Mucosa of stomach (tissue), 1 donor: ENCODE results near the gene RAB19.

Experiments used
- H3K27me3 ChIP-seq: one replicate; pipeline ENCODE4 v1.7.0; 2013; ENCODE audit warnings: mild to moderate bottlenecking, low read length; ENCODE audit not compliant: control insufficient read depth, insufficient read depth
- H3K36me3 ChIP-seq: one replicate; pipeline ENCODE4 v1.7.0; 2013; ENCODE audit warnings: low read length; ENCODE audit not compliant: control insufficient read depth, insufficient read depth
- H3K4me1 ChIP-seq: one replicate; pipeline ENCODE4 v1.7.0; 2013; ENCODE audit warnings: mild to moderate bottlenecking, low read length; ENCODE audit not compliant: control insufficient read depth, insufficient read depth
- H3K4me3 ChIP-seq: one replicate; pipeline ENCODE4 v1.7.0; 2013; ENCODE audit warnings: low read length
- H3K9ac ChIP-seq: one replicate; pipeline ENCODE4 v1.7.0; 2013; ENCODE audit warnings: mild to moderate bottlenecking, low read length, moderate library complexity
- H3K9me3 ChIP-seq: one replicate; pipeline ENCODE4 v1.7.0; 2013; ENCODE audit warnings: mild to moderate bottlenecking, low read length, moderate library complexity; ENCODE audit not compliant: control insufficient read depth
- donor health status: Pancreatic carcinoma.

The RAB19 gene, protein sequence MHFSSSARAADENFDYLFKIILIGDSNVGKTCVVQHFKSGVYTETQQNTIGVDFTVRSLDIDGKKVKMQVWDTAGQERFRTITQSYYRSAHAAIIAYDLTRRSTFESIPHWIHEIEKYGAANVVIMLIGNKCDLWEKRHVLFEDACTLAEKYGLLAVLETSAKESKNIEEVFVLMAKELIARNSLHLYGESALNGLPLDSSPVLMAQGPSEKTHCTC

DNA sequence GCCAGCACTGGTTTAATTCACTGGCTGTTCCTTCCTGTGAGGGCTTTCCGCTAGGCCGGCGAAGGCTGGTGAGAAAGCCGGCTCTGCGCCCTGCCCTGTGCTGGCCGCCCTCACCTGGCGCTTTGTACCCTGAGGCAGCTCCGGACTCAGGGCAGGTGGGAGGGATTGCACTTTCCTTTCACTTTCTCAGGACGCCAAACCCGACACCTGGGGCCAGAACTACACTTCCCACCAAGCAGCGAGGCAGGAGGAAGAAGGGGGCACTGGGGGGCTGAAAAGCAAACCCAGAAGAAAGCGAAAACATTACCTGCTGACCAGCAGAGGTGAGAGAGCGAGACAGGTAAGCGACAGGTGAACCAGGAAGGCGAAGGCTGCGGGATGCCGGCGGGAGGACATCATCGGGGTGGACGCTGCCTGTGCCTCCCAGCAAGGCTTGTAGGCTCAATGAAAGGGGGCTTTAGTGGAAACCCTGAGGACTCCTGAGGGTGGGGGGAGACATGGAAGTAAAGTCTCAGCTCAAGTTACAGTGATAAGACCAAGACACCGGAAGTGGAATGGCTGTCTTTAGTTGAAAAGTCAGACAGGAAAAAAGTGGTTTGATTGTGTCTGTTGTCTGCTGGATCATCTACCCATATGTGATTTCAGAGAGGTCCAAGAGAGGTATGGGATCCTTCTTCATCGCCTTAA, at the start of gene RAB19:
RAB19 (plus strand) TSS at position 181 of the 687 bp plus-strand sequence. CDS start 3,589 bp downstream, outside the sequence.
- Histone ChIP-seq H3K9ac (peak within 1 kb of the TSS; percentile 72), H3K4me1 (peaks cover 7% of the 10 kb centered on the region), H3K9me3 (no peaks in the 10 kb centered on the region), H3K4me3 (peak within 1 kb of the TSS; percentile 63), H3K27me3 (no peaks in the 10 kb centered on the region), H3K36me3 (no peaks in the 10 kb centered on the region)

DNA sequence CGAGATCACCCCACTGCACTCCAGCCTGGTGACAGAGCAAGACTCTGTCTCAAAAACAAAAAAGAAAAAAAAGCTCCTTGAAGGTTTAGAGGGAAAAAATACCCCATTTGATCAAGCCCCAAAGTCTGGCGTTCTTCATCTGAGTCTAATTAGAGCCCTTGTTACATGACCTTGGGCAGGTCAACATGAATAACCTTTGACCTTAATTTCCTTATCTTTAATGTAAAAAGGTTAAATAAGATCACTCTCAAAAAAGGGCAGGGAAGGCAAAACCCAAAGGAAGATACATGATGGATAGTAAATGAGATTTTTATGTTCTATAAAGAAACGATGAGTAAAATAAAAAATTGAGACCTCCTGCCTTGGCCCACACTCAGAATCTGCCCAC, 45.8 kb upstream of the RAB19 start:
- Histone ChIP-seq H3K9me3 (no peaks in the 10 kb centered on the region), H3K36me3 (no peaks in the 10 kb centered on the region), H3K4me1 (no peaks in the 10 kb centered on the region), H3K9ac (no peak overlapping the region), H3K27me3 (no peaks in the 10 kb centered on the region), H3K4me3 (no peak overlapping the region)

DNA sequence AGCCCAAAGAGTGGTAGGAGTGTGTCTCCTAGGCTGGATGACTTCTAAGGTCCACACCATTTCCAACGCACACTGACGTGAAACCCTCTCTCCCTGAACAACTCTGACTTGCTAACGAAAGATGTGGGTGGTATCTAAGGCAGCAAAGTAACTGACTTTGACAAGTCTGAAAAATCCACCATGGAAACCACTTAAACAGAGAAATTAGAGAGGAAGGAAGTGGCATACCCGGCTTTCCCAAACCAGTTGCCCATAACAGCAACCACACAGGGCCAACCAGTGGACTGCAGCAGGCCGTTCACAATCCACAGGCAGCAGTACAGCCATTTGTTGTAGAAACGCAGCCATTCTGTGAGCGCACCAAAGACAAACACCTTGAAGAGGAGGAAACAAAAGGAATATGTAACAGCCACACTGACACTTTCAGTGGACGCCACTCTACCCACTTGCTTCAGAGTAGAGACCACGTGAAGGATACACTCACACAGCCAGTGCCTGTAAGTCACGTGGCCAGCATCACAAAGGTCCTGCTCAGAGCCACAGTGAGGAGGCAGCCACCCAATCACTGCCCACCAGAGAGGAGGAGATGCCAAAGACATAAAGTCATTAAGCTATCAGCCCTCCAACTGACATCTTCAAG, 45.3 kb upstream of the RAB19 start:
- Histone ChIP-seq H3K36me3 (no peaks in the 10 kb centered on the region), H3K4me1 (no peaks in the 10 kb centered on the region), H3K9ac (no peak overlapping the region), H3K9me3 (no peaks in the 10 kb centered on the region), H3K4me3 (no peak overlapping the region), H3K27me3 (no peaks in the 10 kb centered on the region)

DNA sequence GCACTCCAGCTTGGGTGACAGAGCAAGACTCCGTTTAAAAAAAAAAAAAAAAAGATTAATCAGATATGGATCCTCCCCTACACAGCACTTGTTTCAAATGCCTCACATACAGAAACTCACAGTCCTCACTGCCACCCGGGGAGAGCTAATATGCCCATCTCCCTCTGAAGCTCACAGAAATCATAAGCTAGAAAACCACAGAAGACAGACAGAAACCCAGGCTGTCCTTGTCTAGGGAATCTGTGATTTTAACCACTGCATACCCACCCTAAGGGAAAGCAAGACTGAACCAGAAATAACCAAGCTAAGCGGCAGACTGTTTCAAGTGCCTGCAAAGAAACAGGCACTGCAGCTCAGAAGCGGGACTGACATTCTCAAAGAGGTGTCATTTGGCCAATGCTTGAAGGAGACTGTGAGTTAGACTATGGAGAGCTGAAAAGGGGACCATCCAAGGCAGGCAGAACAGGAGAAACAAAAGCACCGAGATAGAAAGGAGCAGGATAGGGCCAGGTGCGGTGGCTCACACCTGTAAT, 43.1 kb upstream of the RAB19 start:
- Histone ChIP-seq H3K4me1 (no peaks in the 10 kb centered on the region), H3K9ac (no peak overlapping the region), H3K4me3 (no peak overlapping the region), H3K36me3 (no peaks in the 10 kb centered on the region), H3K9me3 (no peaks in the 10 kb centered on the region), H3K27me3 (no peaks in the 10 kb centered on the region)

DNA sequence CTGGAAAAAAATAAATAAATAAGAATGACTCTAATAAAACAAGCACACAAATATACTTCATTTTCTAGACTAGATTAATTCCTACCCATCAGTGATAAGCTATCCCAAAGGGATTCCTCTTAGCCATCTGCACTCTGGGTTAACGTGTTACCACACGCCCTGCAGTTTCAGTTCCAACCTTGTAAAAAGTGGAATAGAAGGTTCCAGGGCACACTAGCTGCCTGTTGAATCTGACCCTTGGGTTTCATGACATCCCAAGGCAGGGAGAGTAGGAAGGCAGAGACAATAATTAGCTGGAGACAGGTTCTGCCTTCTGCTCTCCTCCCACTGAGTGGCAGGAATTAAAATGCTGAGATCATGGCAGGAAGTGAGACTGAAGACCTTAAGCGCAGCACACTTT, 39.0 kb upstream of the RAB19 start:
- no peaks in the 10 kb centered on the region for H3K4me1 ChIP-seq
- H3K36me3 ChIP-seq: no peaks in the 10 kb centered on the region
- H3K9me3 ChIP-seq: no peaks in the 10 kb centered on the region

DNA sequence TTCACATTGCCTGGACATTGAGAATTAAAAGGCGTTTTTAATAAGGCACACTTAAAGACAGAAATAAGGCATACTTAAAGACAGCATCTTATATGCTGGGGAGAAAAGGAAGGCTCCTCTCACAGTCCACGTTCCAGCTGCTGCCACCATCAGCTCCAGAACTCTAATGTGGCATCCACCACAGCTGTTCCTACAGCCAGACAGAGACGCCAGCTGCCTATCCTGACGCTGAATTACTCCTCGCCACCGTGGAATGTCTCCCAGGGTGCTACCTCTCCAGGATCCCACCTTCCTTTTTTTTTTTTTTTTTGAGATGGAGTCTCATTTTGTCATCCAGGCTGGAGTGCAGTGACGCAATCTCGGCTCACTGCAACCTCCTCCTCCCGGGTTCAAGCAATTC, 36.3 kb upstream of the RAB19 start:
- no peaks in the 10 kb centered on the region for H3K27me3 ChIP-seq
- H3K36me3 ChIP-seq: no peaks in the 10 kb centered on the region
- no peaks in the 10 kb centered on the region for H3K9me3 ChIP-seq
- H3K4me3 ChIP-seq: no peak overlapping the region
- H3K9ac ChIP-seq: no peak overlapping the region
- H3K4me1 ChIP-seq: no peaks in the 10 kb centered on the region

More for the DNA sequence above, 39.0 kb upstream of the RAB19 start:
- Histone ChIP-seq H3K27me3 (no peaks in the 10 kb centered on the region), H3K9ac (no peak overlapping the region), H3K4me3 (no peak overlapping the region)

DNA sequence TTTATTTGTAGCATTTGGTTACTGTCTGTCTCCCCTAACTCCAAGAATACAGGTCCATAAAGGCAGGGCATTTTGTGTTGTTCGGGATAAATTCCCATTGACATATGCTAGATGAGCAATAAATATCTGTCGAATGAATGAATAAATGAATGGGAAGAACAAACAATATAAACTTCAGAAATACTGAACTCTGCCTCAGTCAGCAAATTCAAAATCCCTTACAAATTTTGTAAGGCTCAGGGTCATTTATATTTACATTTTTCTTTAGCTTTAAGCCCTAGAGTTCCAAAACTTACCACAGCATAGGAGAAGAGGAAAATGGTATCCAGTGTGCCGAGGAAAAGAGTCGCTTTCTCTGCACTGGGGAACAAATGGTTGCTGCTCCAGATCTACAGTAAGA, 34.6 kb upstream of the RAB19 start:
- Histone ChIP-seq H3K4me3 (no peak overlapping the region), H3K9me3 (no peaks in the 10 kb centered on the region), H3K36me3 (no peaks in the 10 kb centered on the region)

DNA sequence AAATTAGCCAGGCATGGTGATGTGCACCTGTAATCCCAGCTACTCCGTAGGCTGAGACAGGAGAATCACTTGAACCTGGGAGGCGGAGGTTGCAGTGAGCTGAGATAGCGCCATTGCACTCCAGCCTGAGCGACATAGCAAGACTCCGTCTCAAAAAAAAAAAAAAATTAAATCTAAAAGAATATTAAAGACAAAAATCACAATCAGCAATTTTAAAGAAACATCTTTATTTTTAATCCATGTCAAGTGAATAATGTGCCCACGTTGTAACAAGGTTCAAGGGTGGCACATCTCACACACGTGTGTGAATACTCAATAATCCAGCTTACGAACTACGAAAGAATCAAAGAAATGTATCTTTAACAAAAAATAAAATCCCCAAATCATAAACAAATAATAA, 28.5 kb upstream of the RAB19 start:
- Histone ChIP-seq H3K9me3 (no peaks in the 10 kb centered on the region), H3K4me3 (no peak overlapping the region), H3K27me3 (no peaks in the 10 kb centered on the region), H3K9ac (no peak overlapping the region), H3K36me3 (no peaks in the 10 kb centered on the region), H3K4me1 (no peaks in the 10 kb centered on the region)

More for the DNA sequence above, 34.6 kb upstream of the RAB19 start:
- Histone ChIP-seq H3K9ac (no peak overlapping the region), H3K27me3 (no peaks in the 10 kb centered on the region), H3K4me1 (no peaks in the 10 kb centered on the region)

DNA sequence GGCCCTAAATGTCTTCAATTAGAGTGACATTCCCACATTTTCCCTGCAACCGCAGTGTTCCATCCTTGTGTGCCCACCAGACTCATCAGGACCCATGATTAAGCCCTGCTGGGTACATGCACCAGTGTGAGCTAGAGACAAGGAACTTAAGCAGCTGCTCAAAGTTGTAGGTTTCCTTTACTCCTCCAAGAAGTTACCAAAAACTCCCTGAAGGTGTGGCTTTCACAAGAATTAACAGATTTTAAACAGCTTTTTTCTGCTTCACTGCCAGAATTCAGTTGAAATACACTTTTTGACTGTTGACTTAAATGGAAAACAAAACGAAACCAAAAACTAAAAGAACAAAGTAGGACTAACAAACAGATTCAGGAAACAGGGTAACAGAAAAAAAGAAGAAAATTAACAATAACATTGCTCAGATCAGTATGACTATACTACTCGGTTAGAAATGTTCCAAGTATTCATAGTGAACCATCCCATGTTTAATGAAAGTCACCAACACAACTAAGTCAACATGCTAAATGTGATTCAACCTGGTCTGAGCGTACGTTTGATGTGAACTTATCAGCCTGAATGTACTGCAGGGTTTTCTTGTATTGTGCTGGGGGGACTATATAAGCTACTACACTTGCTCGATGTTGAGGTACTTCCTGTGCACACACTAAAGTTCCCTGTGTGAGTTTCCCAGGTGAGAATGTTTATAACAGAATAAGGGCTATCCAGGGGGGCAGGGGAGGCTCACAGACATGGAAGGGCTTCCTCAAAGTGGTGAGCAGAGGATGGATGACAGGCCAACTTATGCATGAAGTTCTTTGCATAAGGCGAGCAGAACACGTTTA, 27.7 kb upstream of the RAB19 start:
- Histone ChIP-seq H3K36me3 (no peaks in the 10 kb centered on the region), H3K9ac (no peak overlapping the region), H3K4me1 (no peaks in the 10 kb centered on the region), H3K4me3 (no peak overlapping the region), H3K9me3 (no peaks in the 10 kb centered on the region), H3K27me3 (no peaks in the 10 kb centered on the region)

DNA sequence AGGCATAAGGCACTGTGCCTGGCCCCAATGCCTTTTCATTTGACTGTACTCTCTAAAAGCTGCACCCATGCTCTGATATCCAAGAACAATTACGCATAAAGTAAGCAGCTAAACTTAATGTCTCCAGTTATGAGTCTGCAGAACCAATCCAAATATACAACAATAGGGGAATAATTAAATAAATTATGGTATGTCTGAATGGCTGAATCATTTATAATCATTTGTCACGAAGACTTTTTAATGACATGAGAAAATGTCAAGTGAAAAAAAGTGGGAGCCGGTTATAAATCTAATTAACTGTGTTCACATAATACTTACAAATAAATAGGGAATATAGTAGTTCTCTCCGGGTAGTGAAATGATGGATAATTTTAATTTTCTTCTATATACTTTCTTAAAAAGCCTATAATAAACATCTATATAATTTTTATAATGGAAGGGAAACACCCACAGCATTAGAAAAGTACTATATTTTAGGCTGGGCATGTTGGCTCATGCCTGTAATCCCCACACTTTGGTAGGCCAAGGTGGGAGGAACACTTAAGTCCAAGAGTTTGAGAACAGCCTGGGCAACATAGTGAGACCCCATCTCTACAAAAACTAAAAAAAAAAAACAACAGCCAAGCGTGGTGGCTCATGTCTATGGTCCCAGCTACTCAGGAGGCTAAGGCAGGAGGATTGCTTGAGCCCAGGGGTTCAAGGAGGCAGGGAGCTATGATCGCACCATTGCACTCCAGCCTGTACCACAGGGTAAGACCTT, 19.7 kb upstream of the RAB19 start:
- Histone ChIP-seq H3K27me3 (no peaks in the 10 kb centered on the region), H3K36me3 (no peaks in the 10 kb centered on the region), H3K9me3 (no peaks in the 10 kb centered on the region), H3K9ac (no peak overlapping the region), H3K4me3 (no peak overlapping the region), H3K4me1 (no peaks in the 10 kb centered on the region)

DNA sequence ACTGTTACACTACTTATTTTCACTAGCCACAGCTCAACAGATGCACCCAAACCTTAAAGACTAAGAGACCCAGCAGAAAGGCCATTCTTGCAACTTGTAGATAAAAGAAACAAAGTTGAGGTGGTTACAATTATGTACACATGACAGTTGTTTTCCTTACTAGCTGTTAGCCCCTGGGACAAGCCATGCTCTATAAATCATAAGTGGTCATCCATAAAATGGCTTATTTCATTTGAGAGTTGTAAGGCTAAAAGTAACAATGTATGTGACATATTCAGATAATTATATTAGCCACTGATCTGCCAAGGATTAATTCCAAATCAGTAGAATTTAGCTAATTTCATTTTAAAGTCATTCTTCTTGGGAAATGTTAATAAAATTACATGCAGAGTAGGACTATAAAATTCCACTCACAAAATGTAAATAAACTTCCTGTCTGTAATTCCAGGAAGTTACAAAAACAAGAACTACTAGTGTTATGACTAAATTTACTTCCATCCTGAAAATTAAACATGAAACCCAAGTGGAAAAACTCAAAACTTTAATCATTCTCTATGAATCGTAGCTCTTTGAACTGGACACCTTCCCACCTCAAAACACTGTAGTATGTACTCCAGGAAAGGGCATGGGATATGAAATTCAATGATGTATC, 18.8 kb upstream of the RAB19 start:
- no peaks in the 10 kb centered on the region for H3K36me3 ChIP-seq
- no peaks in the 10 kb centered on the region for H3K27me3 ChIP-seq
- H3K4me1 ChIP-seq: no peaks in the 10 kb centered on the region
- no peaks in the 10 kb centered on the region for H3K9me3 ChIP-seq
- no peak overlapping the region for H3K9ac ChIP-seq
- H3K4me3 ChIP-seq: no peak overlapping the region
